Stimulated activated naive CD8-positive, alpha-beta T cell treated with anti-CD3 and anti-CD28 coated beads, Interleukin-15, Interleukin-2, amounts not matched to agents 100 ng/mL and 50 ng/mL, for 24 hours (primary cell): ENCODE measurements around the gene MYOCOS.
"Not testable (repeated sequence)": the region's sequence is repeated elsewhere in the genome, so short reads cannot be mapped to it uniquely, and the experiment has no call there.

ENCODE experiments used
- H3K27ac Mint-ChIP-seq: one replicate; pipeline ENCODE4 v1.8.0; 2021; ENCODE audit warnings: mild to moderate bottlenecking, mixed read lengths
- H3K27me3 Mint-ChIP-seq: one replicate; pipeline ENCODE4 v1.8.0; 2021; ENCODE audit warnings: mixed read lengths
- H3K36me3 Mint-ChIP-seq: one replicate; pipeline ENCODE4 v1.8.0; 2021; ENCODE audit warnings: low read depth, mixed read lengths
- H3K4me1 Mint-ChIP-seq: one replicate; pipeline ENCODE4 v1.8.0; 2021; ENCODE audit warnings: low read depth, mixed read lengths
- H3K4me3 Mint-ChIP-seq: one replicate; pipeline ENCODE4 v1.8.0; 2021; ENCODE audit warnings: mild to moderate bottlenecking, mixed read lengths
- H3K9me3 Mint-ChIP-seq: one replicate; pipeline ENCODE4 v1.8.0; 2021; ENCODE audit warnings: mixed read lengths

The MYOCOS gene

DNA sequence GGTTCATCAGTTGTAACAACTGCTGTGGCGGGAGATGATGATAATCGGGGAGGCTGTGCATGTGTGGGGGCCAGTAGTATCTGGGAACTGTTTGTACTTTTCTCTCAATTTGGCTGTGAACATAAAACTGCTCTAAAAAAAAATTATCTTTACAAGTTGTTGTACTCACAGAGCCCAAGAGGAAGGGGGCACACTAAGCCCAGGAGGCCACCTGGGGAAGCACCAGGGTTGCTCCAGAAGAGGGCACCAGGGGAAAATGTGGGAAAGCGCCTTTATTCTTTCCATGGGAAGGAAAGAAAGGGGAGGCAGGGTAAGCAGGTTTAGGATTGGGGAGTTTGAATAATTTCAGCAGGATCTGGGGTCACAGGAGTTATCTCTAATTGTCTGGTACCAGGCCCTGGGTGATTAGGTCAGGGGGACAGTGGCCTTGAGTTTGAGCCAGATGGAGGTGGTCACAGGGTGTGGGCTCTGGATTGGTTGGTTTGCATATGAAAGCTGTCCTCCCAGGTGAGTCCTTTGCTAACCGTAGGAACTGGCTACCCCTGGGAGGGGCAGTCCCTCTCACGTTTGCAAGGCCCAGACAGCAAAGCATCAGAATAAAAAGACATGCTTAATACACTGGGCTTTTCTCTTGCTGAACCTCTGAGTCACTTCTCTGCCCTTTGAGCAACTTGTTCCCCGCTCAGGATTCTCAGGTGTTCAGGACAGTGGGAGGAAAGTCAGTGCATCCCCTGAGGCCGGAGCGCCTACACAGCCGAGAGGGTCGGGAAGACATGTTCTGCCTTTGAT is 19.2 kb downstream of the MYOCOS start:
- H3K9me3 Mint-ChIP-seq = no peaks in the 10 kb centered on the region
- no peaks in the 10 kb centered on the region for H3K36me3 Mint-ChIP-seq
- H3K4me1 Mint-ChIP-seq = peaks cover 5% of the 10 kb centered on the region
- H3K27me3 Mint-ChIP-seq = peaks cover 5% of the 10 kb centered on the region
- no peak overlapping the region for H3K27ac Mint-ChIP-seq
- H3K4me3 Mint-ChIP-seq = no peak overlapping the region

DNA sequence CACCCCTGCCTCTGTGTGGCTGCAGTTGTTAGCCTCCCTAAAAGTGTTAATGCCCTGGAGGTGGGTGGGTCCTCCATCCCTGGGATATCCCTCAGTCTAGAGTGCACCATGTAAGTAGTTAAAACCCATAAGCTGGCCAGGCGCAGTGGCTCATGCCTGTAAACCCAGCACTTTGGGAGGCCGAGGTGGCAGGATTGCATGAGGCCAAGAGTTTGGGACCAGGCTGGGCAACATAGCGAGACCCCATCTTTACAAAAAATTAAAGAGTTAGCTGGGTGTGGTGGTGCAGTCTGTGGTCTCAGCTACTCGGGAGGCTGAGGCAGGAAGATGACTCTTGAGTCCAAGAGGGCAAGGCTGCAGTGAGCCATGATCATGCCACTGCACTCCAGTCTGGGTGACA is 20.2 kb downstream of the MYOCOS start:
- Mint-ChIP-seq H3K4me1 (peaks cover 5% of the 10 kb centered on the region), H3K27me3 (peaks cover 5% of the 10 kb centered on the region), H3K27ac (no peak overlapping the region), H3K36me3 (no peaks in the 10 kb centered on the region), H3K9me3 (no peaks in the 10 kb centered on the region), H3K4me3 (no peak overlapping the region)

DNA sequence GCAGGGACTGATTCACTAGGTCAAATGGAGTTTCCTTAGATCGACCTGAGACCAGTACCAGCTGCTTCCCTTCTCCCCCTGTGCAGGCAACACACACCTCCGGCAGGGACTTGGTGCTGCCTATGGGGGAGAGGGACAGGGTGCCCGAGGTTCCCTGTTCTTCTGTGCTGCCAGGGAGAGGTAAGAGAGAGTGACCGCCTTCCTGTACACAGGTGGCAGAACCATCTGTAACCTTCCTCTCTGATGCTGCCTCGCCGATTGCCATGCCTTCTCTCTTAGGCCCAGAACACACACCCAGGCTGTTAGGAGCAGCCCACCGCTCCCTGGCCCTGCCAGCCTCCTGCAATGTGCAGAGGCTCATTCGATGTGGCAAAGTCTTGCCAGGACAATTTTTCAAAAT is 21.1 kb downstream of the MYOCOS start:
- Mint-ChIP-seq H3K9me3 (no peaks in the 10 kb centered on the region), H3K27me3 (peaks cover 5% of the 10 kb centered on the region), H3K4me3 (no peak overlapping the region), H3K27ac (no peak overlapping the region), H3K4me1 (peaks cover 5% of the 10 kb centered on the region), H3K36me3 (no peaks in the 10 kb centered on the region)

DNA sequence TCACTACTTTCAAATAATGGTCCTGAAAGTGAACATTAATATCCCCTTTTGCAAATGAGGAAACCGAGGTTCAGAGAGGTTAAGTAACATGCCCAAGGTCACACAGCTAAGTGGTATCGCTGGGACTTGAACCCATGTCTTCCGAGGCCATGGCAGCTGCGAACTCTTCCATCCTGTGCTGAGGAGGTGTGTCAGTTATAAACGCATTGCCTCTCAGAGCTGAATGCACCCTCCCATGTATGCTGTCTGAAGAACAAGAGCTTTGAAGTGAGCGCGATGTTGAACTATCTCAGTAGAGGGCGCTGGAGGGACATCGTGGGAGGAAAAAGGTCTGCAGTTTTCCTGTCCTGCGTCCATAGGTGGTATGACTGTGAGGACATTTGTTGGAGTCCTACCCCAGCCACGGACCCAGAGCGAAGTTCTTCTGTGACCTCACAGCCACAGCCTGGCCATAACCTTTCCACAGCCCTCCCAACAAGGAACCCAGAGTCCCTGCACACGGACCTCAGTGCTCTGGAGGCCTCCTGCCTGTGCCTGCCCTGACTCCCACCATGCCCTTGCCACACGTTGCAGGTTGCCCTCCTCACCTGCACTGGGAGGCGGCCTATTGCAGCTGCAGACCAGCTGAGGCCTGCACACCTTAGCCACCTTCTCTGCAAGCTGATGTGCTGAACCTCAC is 22.9 kb downstream of the MYOCOS start:
- Mint-ChIP-seq H3K4me1 (peaks cover 5% of the 10 kb centered on the region), H3K9me3 (no peaks in the 10 kb centered on the region), H3K27me3 (peaks cover 5% of the 10 kb centered on the region), H3K36me3 (no peaks in the 10 kb centered on the region), H3K4me3 (no peak overlapping the region), H3K27ac (no peak overlapping the region)

DNA sequence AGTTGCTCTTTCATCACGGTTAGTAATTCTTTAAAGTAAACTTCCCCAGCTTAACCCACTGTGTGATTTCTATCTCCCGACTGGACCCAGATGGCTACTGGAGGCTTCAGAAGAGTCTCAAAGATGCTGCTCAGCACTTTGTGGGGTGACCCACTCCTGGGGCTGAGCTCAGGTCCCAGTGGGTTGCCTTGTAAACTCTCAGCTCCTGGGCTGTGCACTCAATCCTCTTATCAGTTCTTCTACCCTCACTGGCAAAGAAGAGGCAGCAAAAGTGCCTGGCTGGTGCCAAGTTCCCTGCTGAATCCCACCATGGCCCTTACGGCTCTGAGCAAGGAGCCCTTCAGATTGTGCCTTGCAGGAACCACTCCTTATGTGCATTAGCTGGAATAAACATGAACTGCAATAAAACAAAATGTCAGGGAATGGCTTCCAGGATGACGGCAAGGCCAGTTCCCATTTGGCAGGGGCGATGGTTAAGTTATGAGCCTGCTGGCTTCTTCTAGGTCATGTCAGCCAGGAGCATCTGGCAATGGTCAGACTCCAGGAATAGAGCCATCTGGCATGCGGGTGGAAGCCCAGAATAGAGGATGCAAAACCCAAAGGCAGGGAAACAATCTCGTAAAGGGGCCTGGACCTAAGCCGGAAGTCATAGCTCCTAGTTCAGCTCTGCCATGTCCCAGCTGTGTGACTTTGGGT is 23.7 kb downstream of the MYOCOS start:
- Mint-ChIP-seq H3K9me3 (no peaks in the 10 kb centered on the region), H3K27ac (no peak overlapping the region), H3K4me1 (peaks cover 5% of the 10 kb centered on the region), H3K27me3 (peaks cover 5% of the 10 kb centered on the region), H3K4me3 (no peak overlapping the region), H3K36me3 (no peaks in the 10 kb centered on the region)

DNA sequence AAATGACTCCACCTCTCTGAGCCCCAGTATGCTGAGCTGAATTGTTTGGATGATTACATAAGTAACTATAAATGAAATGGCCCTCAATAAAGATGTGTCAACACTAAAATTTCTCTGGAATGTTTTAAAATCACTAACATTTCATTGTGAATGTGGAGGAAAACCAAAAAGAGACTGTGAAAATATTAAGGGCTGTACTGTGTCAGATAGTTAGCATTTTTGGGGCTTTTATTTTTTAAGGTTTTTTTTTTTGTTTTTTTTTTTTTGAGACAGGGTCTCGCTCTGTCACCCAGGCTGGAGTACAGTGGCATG is 24.2 kb downstream of the MYOCOS start:
- Mint-ChIP-seq H3K4me1 (peaks cover 5% of the 10 kb centered on the region), H3K27ac (no peak overlapping the region), H3K27me3 (peaks cover 5% of the 10 kb centered on the region), H3K36me3 (no peaks in the 10 kb centered on the region), H3K4me3 (no peak overlapping the region), H3K9me3 (no peaks in the 10 kb centered on the region)

DNA sequence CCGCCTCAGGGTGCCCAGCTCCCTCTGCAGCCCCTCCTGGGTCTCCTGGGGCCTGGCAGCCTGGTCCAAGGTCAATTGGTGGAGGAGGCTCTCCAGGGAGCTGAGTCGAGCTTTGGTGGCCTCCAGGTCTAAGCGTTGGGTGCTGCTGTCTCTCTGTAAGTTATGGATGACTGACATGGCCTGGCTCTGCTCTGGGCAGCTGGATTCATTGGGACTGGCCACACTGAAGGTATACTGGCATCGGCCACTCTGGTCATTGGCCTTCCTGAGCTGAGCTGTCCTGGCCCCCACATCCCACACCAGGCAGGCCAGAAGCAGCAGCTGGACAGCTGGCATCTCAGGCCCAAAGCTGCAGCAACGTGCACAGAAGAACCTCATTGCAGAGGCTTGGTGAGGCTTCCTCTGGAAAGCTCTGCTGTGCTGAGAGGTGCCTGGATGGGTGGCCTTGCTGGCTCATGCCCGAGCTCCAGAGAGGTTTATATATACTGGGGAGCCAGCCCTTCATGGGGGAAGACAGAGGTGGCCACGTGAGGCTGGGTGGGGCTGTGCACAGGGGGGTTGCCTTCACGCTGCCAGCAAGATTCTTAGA is 30.3 kb downstream of the MYOCOS start, which contains the start of gene MYOC:
TSS of gene MYOC (minus strand) at position 455 of the 589 bp plus-strand sequence. CDS start at position 378, 77 bp downstream.
- Mint-ChIP-seq H3K27ac (no peak within 1 kb of the TSS), H3K36me3 (no peaks in the 10 kb centered on the region), H3K4me1 (peaks cover 8% of the 10 kb centered on the region), H3K27me3 (peaks cover 18% of the 10 kb centered on the region), H3K4me3 (no peak within 1 kb of the TSS), H3K9me3 (no peaks in the 10 kb centered on the region)

DNA sequence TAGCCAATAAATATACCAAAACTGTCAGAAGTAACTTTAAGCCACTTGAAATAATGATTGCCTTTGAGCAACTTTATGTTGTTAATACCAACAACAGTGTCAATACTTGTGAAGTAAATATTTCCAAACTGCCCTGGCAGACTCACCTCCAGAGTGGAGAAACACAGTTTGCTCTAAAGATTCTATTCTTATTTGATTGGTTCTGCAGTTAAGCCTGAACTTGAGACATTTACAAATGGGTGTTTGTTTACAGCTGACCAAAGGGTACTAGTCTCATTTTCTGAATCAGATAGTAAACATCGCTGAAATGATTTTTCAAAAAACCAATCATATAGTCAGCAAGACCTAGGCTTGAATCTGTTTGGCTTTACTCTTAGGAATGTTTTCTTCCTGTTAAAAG is 31.8 kb downstream of the MYOCOS start:
- Mint-ChIP-seq H3K4me1 (peaks cover 8% of the 10 kb centered on the region), H3K4me3 (no peak overlapping the region), H3K27me3 (peaks cover 21% of the 10 kb centered on the region), H3K9me3 (no peaks in the 10 kb centered on the region), H3K36me3 (no peaks in the 10 kb centered on the region), H3K27ac (no peak overlapping the region)

DNA sequence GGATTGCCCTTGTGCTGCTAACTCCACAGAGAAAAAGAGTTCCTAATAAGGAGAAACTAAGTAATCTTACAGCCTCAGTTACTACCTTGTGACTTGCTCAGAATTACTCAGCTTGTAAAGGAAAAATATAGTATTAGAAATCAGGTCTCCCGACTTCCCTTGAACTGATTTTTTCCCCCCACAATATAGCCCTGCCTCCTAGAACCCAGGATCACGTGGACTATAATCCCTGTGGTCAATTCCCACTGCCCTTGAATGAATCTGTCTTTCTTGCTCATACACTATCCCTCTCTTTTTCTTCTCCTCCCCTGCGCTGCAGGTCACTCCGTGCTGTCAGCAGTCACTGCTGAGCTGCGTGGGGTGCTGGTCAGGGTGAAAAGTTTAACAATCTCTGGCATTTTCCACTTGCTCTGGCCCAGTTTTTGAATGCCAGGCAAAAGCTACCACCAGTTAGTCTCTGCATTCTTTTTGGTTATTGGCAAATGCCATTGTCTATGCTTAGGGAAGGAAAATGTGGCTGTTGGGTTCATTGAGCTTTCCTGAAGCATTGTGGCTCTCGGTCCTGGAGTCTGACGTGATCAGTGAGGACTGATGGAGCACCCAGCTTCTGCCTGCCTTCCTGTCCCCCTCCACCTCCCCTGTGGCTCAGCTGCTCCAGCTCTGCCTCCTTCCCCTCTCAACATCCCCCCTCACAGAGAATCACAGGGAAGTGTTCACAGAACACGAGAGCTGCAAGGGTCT is 32.3 kb downstream of the MYOCOS start:
- Mint-ChIP-seq H3K36me3 (no peaks in the 10 kb centered on the region), H3K9me3 (no peaks in the 10 kb centered on the region), H3K27me3 (peaks cover 21% of the 10 kb centered on the region), H3K4me3 (no peak overlapping the region), H3K4me1 (peaks cover 8% of the 10 kb centered on the region), H3K27ac (no peak overlapping the region)

DNA sequence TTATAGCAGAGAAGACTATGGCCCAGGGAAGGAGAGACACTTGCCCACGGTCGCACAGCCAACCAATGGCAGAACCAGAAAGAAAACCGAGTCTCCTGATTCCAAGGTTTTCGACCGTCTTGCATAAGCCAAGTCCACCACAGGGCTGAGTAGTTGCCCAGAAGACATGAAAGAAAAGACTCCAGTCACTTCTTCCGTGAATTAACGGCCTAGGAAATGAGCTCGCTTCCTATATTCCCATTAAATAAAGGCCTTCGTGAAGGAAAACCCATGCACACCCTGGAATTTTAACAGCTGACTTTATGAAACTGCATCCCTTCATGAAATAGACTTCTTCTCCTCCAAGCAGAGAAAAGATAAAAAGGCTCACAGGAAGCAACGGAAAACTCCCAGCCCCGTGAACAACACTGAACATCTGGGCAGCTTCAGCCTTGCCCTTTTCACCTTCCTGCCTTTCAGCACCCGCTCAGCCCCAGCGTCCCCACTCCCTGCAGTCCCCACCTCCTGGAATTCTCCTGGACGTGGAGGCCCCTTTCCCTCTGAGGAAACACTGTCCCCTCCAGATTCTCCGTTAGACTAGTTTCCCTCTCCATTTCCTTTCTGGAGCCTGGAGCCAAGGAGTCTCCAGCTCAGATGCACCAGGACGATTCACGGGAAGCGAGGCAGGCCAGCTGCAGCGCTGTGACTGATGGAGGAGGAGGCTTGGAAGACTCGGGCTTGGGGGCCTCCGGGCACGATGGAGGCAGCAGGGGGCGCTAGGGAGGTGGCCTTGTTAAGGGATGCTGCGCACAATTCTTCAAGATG is 33.1 kb downstream of the MYOCOS start:
- H3K4me3 Mint-ChIP-seq = peak overlapping the region; percentile 63
- H3K27ac Mint-ChIP-seq = no peak overlapping the region
- H3K36me3 Mint-ChIP-seq = no peaks in the 10 kb centered on the region
- peaks cover 21% of the 10 kb centered on the region for H3K27me3 Mint-ChIP-seq
- no peaks in the 10 kb centered on the region for H3K9me3 Mint-ChIP-seq
- peaks cover 8% of the 10 kb centered on the region for H3K4me1 Mint-ChIP-seq

DNA sequence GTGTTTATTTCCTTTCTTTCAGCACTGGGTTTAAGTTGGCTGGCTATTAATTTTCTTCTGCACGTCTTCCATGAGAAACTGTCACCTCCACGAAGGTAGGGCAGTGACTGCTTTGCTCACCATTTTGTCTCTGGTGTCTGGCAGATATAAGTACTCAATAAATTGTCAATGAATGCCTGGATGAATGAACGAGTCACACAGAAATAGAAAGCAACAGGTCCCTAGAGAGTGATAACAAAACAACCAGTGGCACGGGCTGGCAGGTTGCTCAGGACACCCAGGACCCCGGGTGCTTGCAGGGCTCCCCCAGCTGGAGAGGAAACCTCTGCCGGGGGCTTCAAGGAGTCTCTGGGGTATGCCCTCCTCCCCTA is 33.7 kb downstream of the MYOCOS start:
- Mint-ChIP-seq H3K27ac (no peak overlapping the region), H3K27me3 (peaks cover 21% of the 10 kb centered on the region), H3K4me3 (peak overlapping the region; percentile 63), H3K4me1 (peaks cover 8% of the 10 kb centered on the region), H3K36me3 (no peaks in the 10 kb centered on the region), H3K9me3 (no peaks in the 10 kb centered on the region)

DNA sequence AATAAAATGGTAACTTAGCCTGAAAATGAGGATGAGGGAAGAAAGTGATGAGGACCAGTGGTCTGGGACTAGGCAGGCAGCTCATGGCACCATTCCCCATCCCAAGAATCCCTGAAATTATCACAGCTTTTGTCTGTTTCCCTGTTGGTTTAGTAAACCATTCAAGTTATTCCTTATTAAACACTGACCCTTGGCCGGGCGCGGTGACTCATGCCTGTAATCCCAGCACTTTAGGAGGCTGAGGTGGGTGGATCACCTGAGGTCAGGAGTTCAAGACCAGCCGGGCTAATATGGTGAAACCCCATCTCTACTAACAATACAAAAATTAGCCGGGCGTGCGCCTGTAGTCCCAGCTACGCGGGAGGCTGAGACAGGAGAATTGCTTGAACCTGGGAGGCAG is 34.2 kb downstream of the MYOCOS start:
- H3K27ac Mint-ChIP-seq, H3K9me3 Mint-ChIP-seq, H3K4me1 Mint-ChIP-seq, H3K36me3 Mint-ChIP-seq, H3K4me3 Mint-ChIP-seq: not testable (repeated sequence)
- peaks cover 21% of the 10 kb centered on the region for H3K27me3 Mint-ChIP-seq

DNA sequence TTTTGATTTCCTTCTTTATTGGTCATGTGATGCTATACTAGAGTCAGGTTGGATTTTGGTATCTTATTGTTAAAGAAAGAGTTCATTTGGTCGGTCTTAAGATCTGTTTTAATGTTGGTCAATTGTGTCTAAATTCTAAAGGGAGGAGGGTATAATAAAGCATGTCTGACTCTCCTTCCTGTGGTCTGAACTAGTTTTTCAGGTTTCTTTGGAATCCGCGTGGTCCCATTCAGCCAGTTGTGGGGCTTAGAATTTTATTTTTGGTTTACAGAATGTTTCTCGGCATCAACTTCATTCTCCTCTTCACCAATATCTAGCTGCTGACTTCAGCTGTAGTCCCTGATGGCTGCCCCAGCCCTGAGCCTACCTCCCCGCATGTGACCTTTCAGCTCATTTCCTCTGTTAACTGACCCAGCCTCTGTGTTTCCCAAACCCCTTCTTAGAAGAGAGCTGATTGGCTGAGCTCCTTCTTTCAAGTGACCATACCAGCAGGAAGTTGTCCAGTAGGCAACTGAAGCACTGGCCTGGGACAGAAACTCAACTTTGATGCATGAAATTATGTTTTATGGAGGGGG is 39.1 kb downstream of the MYOCOS start:
- Mint-ChIP-seq H3K36me3 (no peaks in the 10 kb centered on the region), H3K27me3 (peaks cover 12% of the 10 kb centered on the region), H3K9me3 (no peaks in the 10 kb centered on the region), H3K4me1 (no peaks in the 10 kb centered on the region), H3K4me3 (no peak overlapping the region), H3K27ac (no peak overlapping the region)
